GM12878 (cell line): ENCODE results near the gene NCAM2. TPM values are rescaled to one million over a fixed set of nuclear protein-coding genes. Genes with fewer than 3 reads are reported as not detected.

Source experiments
- ATAC-seq: fragments of 200-7000 bp; cut with Tn5 transposase; 3 replicates; pipeline ENCODE4 v1.9.1; 2020; ENCODE audit warnings: mild to moderate bottlenecking, moderate library complexity
- BruUV-seq: library from RNA; stranded (reverse); fragments of 400-500 nt; replicated peaks from 2 replicates; lab custom pipeline; 2021; lab: Mats Ljungman, UMichigan
- CTCF ChIA-PET: fragments of 300-600 bp; sonication (Branson Sonifier 250); formaldehyde crosslinking; extraction: SDS; loops from one replicate; lab custom pipeline; 2021; ENCODE audit warnings: inconsistent platforms; lab: Yijun Ruan, JAX
- POLR2A ChIA-PET: fragments of 350-600 bp; formaldehyde crosslinking; extraction: SDS; loops from one replicate; lab custom pipeline; 2021; ENCODE audit warnings: inconsistent platforms; lab: Charles Lee
- RAD21 ChIA-PET: fragments of 300-600 bp; sonication (Branson Sonifier 250); formaldehyde crosslinking; loops from one replicate; lab custom pipeline; 2023; ENCODE audit warnings: antibody characterized with exemption; ENCODE audit not compliant: unreplicated experiment; lab: Charles Lee
- SMC1A ChIA-PET: fragments of 300-600 bp; sonication (Branson Sonifier 250); formaldehyde crosslinking; loops from one replicate; lab custom pipeline; 2023; ENCODE audit not compliant: unreplicated experiment, uncharacterized antibody; lab: Charles Lee
- DNase-seq: peaks from one replicate; pipeline ENCODE4 v3.0.0-alpha.2; 2011; ENCODE audit warnings: low read depth, low spot score
- FAIRE-seq: peaks from 3 replicates; lab custom pipeline; 2011; peaks lifted over from hg19 to GRCh38; lab: Jason Lieb, UNC
- H2AFZ ChIP-seq: 2 replicates; pipeline ENCODE4 v1.6.0; 2011; ENCODE audit warnings: low read depth, low read length, control low read depth; ENCODE audit not compliant: control insufficient read depth
- H3K27ac ChIP-seq: 2 replicates; pipeline ENCODE4 v1.5.1; 2011; ENCODE audit warnings: control low read depth; ENCODE audit not compliant: control insufficient read depth, insufficient read depth
- H3K27me3 ChIP-seq, 2 experiments: replicated peaks in 1 of 2; 2 replicates each; pipeline versions ENCODE4 v1.6.0 to v1.6.1; 2011; ENCODE audit warnings: low read length in 1 of 2; ENCODE audit not compliant: control insufficient read depth in 2 of 2, insufficient read depth in 2 of 2
- H3K36me3 ChIP-seq, 2 experiments: 2 replicates each; pipeline ENCODE4 v1.5.1; 2011; ENCODE audit warnings: low read length in 1 of 2; ENCODE audit not compliant: control insufficient read depth in 2 of 2, insufficient read depth in 2 of 2
- H3K4me1 ChIP-seq: 2 replicates; pipeline ENCODE4 v1.6.1; 2011; ENCODE audit warnings: mild to moderate bottlenecking, low read length, moderate library complexity, mixed read lengths; ENCODE audit not compliant: control insufficient read depth, insufficient read depth
- H3K4me2 ChIP-seq: 2 replicates; pipeline ENCODE4 v1.6.0; 2011; ENCODE audit warnings: control low read depth; ENCODE audit not compliant: control insufficient read depth, insufficient read depth
- H3K4me3 ChIP-seq: fragments of 200-600 bp; sonication (generic); 2 replicates; pipeline ENCODE4 v1.5.1; 2016
- H3K79me2 ChIP-seq: 2 replicates; pipeline ENCODE4 v1.6.0; 2011; ENCODE audit warnings: low read length; ENCODE audit not compliant: control insufficient read depth, insufficient read depth
- H3K9ac ChIP-seq: 2 replicates; pipeline ENCODE4 v1.8.0; 2011; ENCODE audit warnings: low read length, control low read depth, mixed read lengths; ENCODE audit not compliant: control insufficient read depth, insufficient read depth
- H3K9me3 ChIP-seq: replicated peaks from 3 replicates; pipeline ENCODE4 v1.5.1; 2011; ENCODE audit warnings: mild to moderate bottlenecking, low read length; ENCODE audit not compliant: control insufficient read depth, insufficient read depth
- H4K20me1 ChIP-seq: 2 replicates; pipeline ENCODE4 v1.6.0; 2011; ENCODE audit not compliant: control insufficient read depth, insufficient read depth
- BACH1 ChIP-seq: fragments of 450-650 bp; IDR thresholded peaks from 2 replicates; pipeline ENCODE4 v1.6.1; 2017; ENCODE audit warnings: mild to moderate bottlenecking, borderline replicate concordance
- CREM ChIP-seq: IDR thresholded peaks from 2 replicates; pipeline ENCODE4 v1.6.1; 2014; ENCODE audit warnings: antibody characterized with exemption, low read depth
- DPF2 ChIP-seq: fragments of 450-650 bp; IDR thresholded peaks from 2 replicates; pipeline ENCODE4 v1.6.1; 2017; ENCODE audit warnings: mild to moderate bottlenecking
- E4F1 ChIP-seq: fragments of 450-650 bp; IDR thresholded peaks from 2 replicates; pipeline ENCODE4 v1.6.1; 2018; ENCODE audit warnings: borderline replicate concordance, mild to moderate bottlenecking; ENCODE audit not compliant: partially characterized antibody
- EED ChIP-seq: sonication (generic); IDR thresholded peaks from 2 replicates; pipeline ENCODE4 v1.6.1; 2016; ENCODE audit warnings: antibody characterized with exemption, low read depth
- FOS ChIP-seq: IDR thresholded peaks from 3 replicates; pipeline ENCODE4 v1.6.1; 2011; ENCODE audit warnings: borderline replicate concordance; ENCODE audit not compliant: insufficient read length; ENCODE audit errors: extremely low read depth
- FOXM1 ChIP-seq: IDR thresholded peaks from 2 replicates; pipeline ENCODE4 v1.6.1; 2012; ENCODE audit warnings: low read depth, mild to moderate bottlenecking, inconsistent platforms, low read length, moderate library complexity
- RCOR1 ChIP-seq: conservative IDR thresholded peaks from 2 replicates; pipeline ENCODE4 v1.6.1; 2012; ENCODE audit warnings: low read depth, low read length, improper control_type of control experiment
- RFX5 ChIP-seq: IDR thresholded peaks from 2 replicates; pipeline ENCODE4 v1.6.1; 2011; ENCODE audit warnings: low read depth, low read length, improper control_type of control experiment
- SMAD5 ChIP-seq: IDR thresholded peaks from 2 replicates; pipeline ENCODE4 v1.6.1; 2016; ENCODE audit warnings: antibody characterized with exemption, low read depth
- SRF ChIP-seq, 2 experiments: IDR thresholded peaks; 2 replicates each; pipeline ENCODE4 v1.6.1; 2011; ENCODE audit warnings: low read depth in 2 of 2, low read length in 2 of 2, mild to moderate bottlenecking in 1 of 2, moderate library complexity in 1 of 2
- USF2 ChIP-seq: IDR thresholded peaks from 2 replicates; pipeline ENCODE4 v1.6.1; 2011; ENCODE audit warnings: low read depth, low read length, improper control_type of control experiment, borderline replicate concordance
- YBX1 ChIP-seq: fragments of 450-650 bp; IDR thresholded peaks from 2 replicates; pipeline ENCODE4 v1.6.1; 2016; ENCODE audit warnings: antibody characterized with exemption
- ZBED1 ChIP-seq: IDR thresholded peaks from 2 replicates; pipeline ENCODE4 v1.6.1; 2016; ENCODE audit warnings: borderline replicate concordance
- ZZZ3 ChIP-seq: IDR thresholded peaks from 2 replicates; pipeline ENCODE4 v1.6.1; 2011; ENCODE audit warnings: low read depth; ENCODE audit not compliant: control insufficient read depth, insufficient read length
- WGBS: methylation state at CpG from one replicate; pipeline ENCODE4 v1.1.6; 2016; ENCODE audit warnings: low lambda C conversion rate; ENCODE audit not compliant: insufficient replicate concordance, insufficient coverage; ENCODE audit errors: missing lambda C conversion rate; 5-methylcytosine and 5-hydroxymethylcytosine counted together
- in situ Hi-C: fragments of 300-500 bp; cut with MboI; formaldehyde crosslinking; loops from 9 replicates; pipeline ENCODE4 v1.14.3; 2018; ENCODE audit warnings: mixed read lengths
- intact Hi-C: fragments of 100-400 bp; cut with micrococcal nuclease; formaldehyde crosslinking; loops from one replicate; pipeline ENCODE4 v1.14.2; 2022; ENCODE audit not compliant: unreplicated experiment
- polyA plus RNA-seq, 11 experiments: library from polyadenylated mRNA; depleted of rRNA in 4 of 11; unstranded in 6 of 11; stranded (reverse) in 5 of 11; fragments of >200 nt; fragmentation: Nextera tagmentation in 4 of 11; fragmentation: Illumina TruSeq in 1 of 11; extraction: Ambion mirVana in 4 of 11; extraction: Trizol in 1 of 11; gene quantifications; 1 replicate in 1 of 11; 2 replicates in 10 of 11; pipeline versions ENCODE4 v1.2.1 to v1.2.3, GENCODE V29; 2011 to 2016; ENCODE audit warnings: inconsistent platforms in 2 of 11, missing spikeins in 2 of 11, low read depth in 1 of 11
- total RNA-seq, 4 experiments: library from RNA; depleted of rRNA in 3 of 4; stranded (reverse); fragments of >200 nt in 3 of 4; fragmentation: Illumina TruSeq in 1 of 4; extraction: Trizol in 1 of 4; gene quantifications; 2 replicates each; pipeline versions ENCODE4 v1.2.1 to v1.2.3, GENCODE V29; 2013 to 2021

Gene NCAM2
- total and polyA plus RNA-seq, 10 of the 15 experiments (the other 5 are each of a cell fraction or from before 2014, with no cell fraction given), result 0.23 to 0.27 TPM; not detected in 8

GRCh38 chr21:21547368-21547953 lies 549.3 kb downstream of the NCAM2 start:
- H3K27ac ChIP-seq, result no peak overlapping the region
- H3K4me2 ChIP-seq, result no peak overlapping the region
- intact Hi-C loops (no loop called here), in situ Hi-C loops (no loop called here)
- H3K4me3 ChIP-seq, result no peak overlapping the region
- H4K20me1 ChIP-seq, result no peaks in the 10 kb centered on the region
- TF ChIP-seq DPF2, result no peak
- no peak for TF ChIP-seq ZZZ3
- no peak for TF ChIP-seq EED
- TF ChIP-seq FOXM1, result no peak
- TF ChIP-seq YBX1, result no peak
- no peak for TF ChIP-seq CREM
- no peak for TF ChIP-seq E4F1
- no peak for TF ChIP-seq BACH1
- no peak for TF ChIP-seq SMAD5
- no peak for TF ChIP-seq RFX5
- TF ChIP-seq RCOR1, result no peak
- TF ChIP-seq SRF (IDR thresholded peaks at IDR 0.05; ENCODE audit: low read depth in 2 of 2, low read length in 2 of 2), result no peak
- no peak for TF ChIP-seq USF2
- no peak for TF ChIP-seq ZBED1
- TF ChIP-seq FOS, result no peak
- SMC1A ChIA-PET, result no interaction called here
- DNase-seq, result no peak
- no peaks in the 10 kb centered on the region for H3K27me3 ChIP-seq
- no peak overlapping the region for H2AFZ ChIP-seq
- no peaks in the 10 kb centered on the region for H3K36me3 ChIP-seq
- no peak for ATAC-seq
- H3K9ac ChIP-seq, result no peak overlapping the region
- no peaks in the 10 kb centered on the region for H3K79me2 ChIP-seq
- BruUV-seq, result no TSS peak
- RAD21 ChIA-PET, result no interaction called here
- CTCF ChIA-PET, result interaction anchor here (0.6 kb wide), 1 partner anchor 774 kb away, joined by 3 read pairs; no protein-coding TSS in a partner anchor
- no peak for FAIRE-seq
- 18% methylated on average over 5 of the region's 5 CpGs for WGBS
- POLR2A ChIA-PET, result no interaction called here
- H3K4me1 ChIP-seq, result no peaks in the 10 kb centered on the region
- H3K9me3 ChIP-seq, result no peaks in the 10 kb centered on the region
